Measurements from ENCODE around the gene NR2C2AP. TPM values are rescaled to one million over a fixed set of nuclear protein-coding genes. Genes with fewer than 3 reads are reported as not detected.

The NR2C2AP gene
- total and polyA plus RNA-seq, 2 of the 13 experiments (the other 11 are each of a cell fraction or from before 2014, with no cell fraction given), result 12.2 to 26.8 TPM

- TF ChIP-seq ATF3 (CRISPR knock-in tag; IDR thresholded peaks at IDR 0.05) (no peak), ZNF138 (CRISPR knock-in tag; IDR thresholded peaks at IDR 0.05; ENCODE audit: low read depth) (no peak), CBX5 (CRISPR knock-in tag; IDR thresholded peaks at IDR 0.05; ENCODE audit: borderline replicate concordance) (peak; percentile 48; the same call in 1 of the 2 replicates), ZNF280B (CRISPR knock-in tag; IDR thresholded peaks at IDR 0.05; ENCODE audit: borderline replicate concordance) (no peak), XRCC5 (optimal IDR thresholded peaks at IDR 0.05; ENCODE audit: low read length) (peak; percentile 86), RAD21 (CRISPR knock-in tag; IDR thresholded peaks at IDR 0.05) (peak; percentile 79), ZFX (CRISPR knock-in tag; IDR thresholded peaks at IDR 0.05; ENCODE audit: low read depth) (peak; percentile 43; the same call in 1 of the 2 replicates), BHLHE40 (IDR thresholded peaks at IDR 0.05; ENCODE audit: low read length) (0 out of 2 replicates have a peak, but pooled peaks have one; percentile 14), ZNF20 (CRISPR knock-in tag; IDR thresholded peaks at IDR 0.05) (no peak), ZSCAN5A (CRISPR knock-in tag; IDR thresholded peaks at IDR 0.05; ENCODE audit: borderline replicate concordance) (0 out of 2 replicates have a peak, but pooled peaks have one; percentile 73), MBNL3 (CRISPR knock-in tag; conservative IDR thresholded peaks at IDR 0.05) (no peak), LBX2 (CRISPR knock-in tag; IDR thresholded peaks at IDR 0.05; ENCODE audit: borderline replicate concordance) (no peak), ZBTB38 (CRISPR knock-in tag; IDR thresholded peaks at IDR 0.05) (peak; percentile 73), HNRNPL (IDR thresholded peaks at IDR 0.05; ENCODE audit: low read depth, low read length) (0 out of 2 replicates have a peak, but pooled peaks have one; percentile 57), ZNF687 (CRISPR knock-in tag; IDR thresholded peaks at IDR 0.05) (peak; percentile 48), BORCS8-MEF2B (CRISPR knock-in tag; IDR thresholded peaks at IDR 0.05) (peak; percentile 71; the same call in 1 of the 2 replicates), RORA (CRISPR knock-in tag; IDR thresholded peaks at IDR 0.05) (no peak), ZNF343 (CRISPR knock-in tag; IDR thresholded peaks at IDR 0.05) (no peak), CBX1 (IDR thresholded peaks at IDR 0.05; ENCODE audit: low read depth) (no peak), NFKBIZ (CRISPR knock-in tag; IDR thresholded peaks at IDR 0.05) (no peak), HOXA3 (CRISPR knock-in tag; IDR thresholded peaks at IDR 0.05) (peak; percentile 45; the same call in 1 of the 2 replicates)
Observed at GRCh38 chr19:19185853-19186740, 17.1 kb downstream of the NR2C2AP start (continued).

All from HepG2 (cell line).